ENCODE data around the gene PRAMEF12.
"Not testable (repeated sequence)": the region's sequence is repeated elsewhere in the genome, so short reads cannot be mapped to it uniquely, and the experiment has no call there.

Gene PRAMEF12

DNA sequence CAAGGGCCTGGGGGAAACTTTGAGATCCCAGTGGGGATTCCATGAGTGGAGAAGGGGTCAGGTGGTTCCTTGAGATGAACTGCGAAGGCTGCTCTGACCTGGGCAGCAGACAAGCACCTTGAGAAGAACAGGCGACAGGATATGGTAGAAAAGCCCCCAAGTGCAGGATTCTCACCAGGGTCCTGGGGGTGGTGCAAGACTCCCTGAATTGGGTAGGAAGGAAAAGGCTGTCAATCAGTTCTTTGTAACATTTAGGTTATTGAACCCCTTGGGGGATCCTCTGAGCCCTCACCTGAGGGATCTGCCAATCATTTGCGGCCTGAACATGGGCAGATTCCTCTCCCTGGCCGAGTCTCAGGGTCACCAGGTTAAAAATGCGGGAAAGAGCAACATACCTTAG is 2.4 kb upstream of the PRAMEF12 start:
- no peak for DNase-seq (ENCODE audit: low read depth)

- DNase-seq (ENCODE audit: low read depth): no peak
Observed at GRCh38 chr1:12772520-12772919, 1.0 kb upstream of the PRAMEF12 start.

GRCh38 chr1:12774801-12775345 is 1.3 kb downstream of the PRAMEF12 start:
- no peak for DNase-seq (ENCODE audit: low read depth)

DNA sequence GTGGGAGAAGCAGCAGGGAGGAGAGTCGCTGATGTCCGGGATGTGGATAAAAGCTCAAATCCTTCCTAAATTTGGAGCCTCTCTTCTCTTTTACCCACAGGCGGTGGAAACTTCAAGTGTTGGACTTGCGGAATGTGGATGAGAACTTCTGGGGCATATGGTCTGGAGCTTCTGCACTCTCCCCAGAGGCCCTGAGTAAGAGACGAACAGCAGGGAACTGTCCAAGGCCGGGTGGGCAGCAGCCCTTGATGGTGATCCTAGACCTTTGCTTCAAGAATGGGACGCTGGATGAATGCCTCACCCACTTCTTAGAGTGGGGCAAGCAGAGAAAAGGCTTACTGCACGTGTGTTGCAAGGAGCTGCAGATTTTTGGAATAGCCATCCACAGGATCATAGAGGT is 1.9 kb downstream of the PRAMEF12 start:
- DNase-seq (ENCODE audit: low read depth): no peak

GRCh38 chr1:12776801-12777557 is 3.4 kb downstream of the PRAMEF12 start:
- no peak for DNase-seq (ENCODE audit: low read depth)

DNA sequence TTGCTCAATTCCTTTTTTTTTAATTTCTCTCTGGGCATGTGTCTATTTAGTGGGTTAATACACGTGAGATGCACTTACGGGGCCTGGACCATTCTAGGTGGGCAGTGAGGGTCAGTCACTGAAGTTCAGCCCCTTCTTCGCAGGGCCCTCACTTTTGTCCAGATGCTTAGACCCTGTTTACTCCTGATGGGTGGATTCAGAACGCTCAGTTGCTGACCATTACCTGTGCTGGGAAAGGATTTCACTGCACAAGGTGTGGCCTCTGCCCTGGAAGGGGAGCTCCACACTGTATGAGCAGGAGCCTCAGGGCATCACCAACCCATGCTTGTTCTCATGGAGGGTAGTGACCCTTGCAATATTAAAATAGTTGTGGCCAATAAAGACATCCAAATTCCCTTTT is 4.5 kb downstream of the PRAMEF12 start:
- no peak for DNase-seq (ENCODE audit: low read depth)

- DNase-seq (ENCODE audit: low read depth): no peak
Observed at GRCh38 chr1:12778907-12779306, 5.4 kb downstream of the PRAMEF12 start.

DNA sequence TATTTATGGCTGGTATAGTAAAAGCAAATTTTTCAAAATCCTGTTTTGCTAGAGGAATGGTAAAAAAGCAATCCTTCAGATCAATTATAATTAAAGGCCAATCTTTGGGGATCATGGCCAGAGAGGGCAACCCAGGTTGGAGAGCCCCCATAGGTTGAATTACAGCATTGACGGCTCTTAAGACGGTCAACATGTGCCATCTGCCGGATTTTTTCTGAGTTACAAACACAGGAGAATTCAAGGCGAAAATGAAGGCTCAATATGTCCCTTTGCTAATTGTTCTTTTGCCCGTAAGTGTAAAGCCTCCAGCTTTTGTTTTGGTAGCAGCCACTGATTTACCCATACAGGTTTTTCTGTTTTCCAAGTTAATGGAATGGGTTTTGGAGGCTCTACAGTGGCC is 8.0 kb downstream of the PRAMEF12 start:
- not testable (repeated sequence) for DNase-seq (ENCODE audit: low read depth)

DNA sequence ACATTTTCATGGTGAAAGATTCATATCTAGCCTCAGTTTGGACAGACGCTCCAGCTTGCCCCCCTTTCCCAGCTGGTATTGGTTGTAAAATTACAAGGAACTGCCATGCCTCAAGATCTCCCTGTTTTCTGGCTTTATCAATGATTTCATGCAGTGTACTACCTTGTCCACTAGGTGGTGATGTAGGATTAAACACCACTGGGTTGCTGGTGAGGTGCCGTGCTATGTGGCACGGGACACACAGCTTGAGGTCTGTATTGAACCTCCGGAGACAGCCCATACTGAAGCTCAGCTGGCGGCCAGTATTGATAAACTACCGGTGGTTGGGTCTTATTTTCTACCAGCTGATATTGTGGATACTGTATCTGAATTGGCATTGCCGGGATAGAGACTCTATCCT is 10.2 kb downstream of the PRAMEF12 start:
- DNase-seq (ENCODE audit: low read depth): peak; percentile 0

GRCh38 chr1:12784729-12785128 is 11.2 kb downstream of the PRAMEF12 start:
- not testable (repeated sequence) for DNase-seq (ENCODE audit: low read depth)

DNA sequence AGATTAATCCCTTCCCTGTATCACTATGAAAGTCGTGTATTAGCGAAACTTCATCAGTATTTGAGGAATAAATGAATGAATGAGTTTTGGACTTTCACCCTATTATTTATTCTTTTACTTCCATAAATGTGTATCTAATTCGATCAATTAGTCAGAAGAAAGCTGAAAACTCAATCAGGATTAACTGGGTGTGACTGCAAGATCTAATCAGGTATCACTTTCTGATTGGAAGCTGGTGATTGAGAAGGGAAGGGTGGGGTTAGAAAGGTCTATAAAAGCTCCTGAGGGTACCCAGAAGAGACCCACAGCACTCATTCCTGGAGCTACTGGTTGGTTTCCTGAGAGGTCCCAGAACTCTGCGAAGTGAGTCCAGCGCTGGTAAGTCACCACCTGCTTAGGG is 17.6 kb downstream of the PRAMEF12 start, which contains the start of gene PRAMEF1:
Gene PRAMEF1, plus strand, starts transcription at position 301 of the 400 bp plus-strand sequence. CDS start 1,831 bp downstream, outside the sequence.
- DNase-seq (ENCODE audit: low read depth): not testable (repeated sequence)

- DNase-seq (ENCODE audit: low read depth): no peak
Observed at GRCh38 chr1:12798911-12799310, 25.4 kb downstream of the PRAMEF12 start.

- no peak for DNase-seq (ENCODE audit: low read depth)
Observed at GRCh38 chr1:12799730-12800129, 26.2 kb downstream of the PRAMEF12 start.

- DNase-seq (ENCODE audit: low read depth): no peak
Observed at GRCh38 chr1:12809933-12810332, 36.4 kb downstream of the PRAMEF12 start.

DNA sequence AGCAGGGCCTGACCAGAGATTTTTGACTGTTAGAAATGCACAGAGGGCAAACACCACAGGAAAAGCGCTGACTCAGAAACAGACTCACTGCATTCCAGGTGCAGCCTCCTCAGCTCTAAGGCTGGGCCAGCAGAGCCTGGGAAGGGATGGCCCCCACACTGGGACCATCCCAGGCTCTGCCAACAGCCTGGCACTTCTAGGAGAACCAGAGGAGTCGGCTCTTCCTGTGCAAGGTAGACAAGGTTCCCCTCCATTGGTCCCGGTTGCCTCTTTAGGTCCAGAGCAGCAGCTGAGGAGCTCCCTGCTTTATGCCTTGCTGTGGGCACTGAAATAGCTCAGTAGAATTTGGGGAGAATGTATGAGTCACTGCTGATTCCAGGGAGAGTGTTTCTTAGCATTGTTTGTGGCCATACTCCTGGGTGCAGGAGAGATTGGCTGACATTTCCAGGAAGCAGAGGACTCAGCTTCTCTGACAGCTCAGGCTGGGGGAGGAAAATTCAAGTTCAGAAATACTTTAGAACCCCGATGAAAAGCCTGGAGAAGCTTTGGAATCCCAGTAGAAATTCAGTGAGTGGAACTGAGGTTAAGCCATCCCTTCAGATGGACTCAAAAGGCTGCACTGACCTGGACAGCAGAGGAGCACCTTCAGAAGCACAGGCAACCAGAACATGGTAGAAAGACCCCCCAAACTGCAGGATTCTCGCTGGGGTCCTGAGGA is 37.3 kb downstream of the PRAMEF12 start:
- DNase-seq (ENCODE audit: low read depth): peak; percentile 21

GRCh38 chr1:12811409-12811784 is 37.9 kb downstream of the PRAMEF12 start:
- DNase-seq (ENCODE audit: low read depth): peak; percentile 3

DNA sequence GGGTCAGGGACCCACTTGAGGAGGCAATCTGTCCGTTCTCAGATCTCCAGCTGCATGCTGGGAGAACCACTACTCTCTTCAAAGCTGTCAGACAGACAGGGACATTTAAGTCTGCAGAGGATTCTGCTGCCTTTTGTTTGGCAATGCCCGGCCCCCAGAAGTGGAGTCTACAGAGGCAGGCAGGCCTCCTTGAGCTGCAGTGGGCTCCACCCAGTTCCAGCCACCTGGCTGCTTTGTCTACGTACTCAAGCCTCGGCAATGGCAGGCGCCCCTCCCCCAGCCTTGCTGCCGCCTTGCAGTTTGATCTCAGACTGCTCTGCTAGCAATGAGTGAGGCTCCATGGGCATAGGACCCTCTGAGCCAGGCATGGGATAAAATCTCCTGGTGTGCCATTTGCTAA is 45.5 kb downstream of the PRAMEF12 start:
- DNase-seq (ENCODE audit: low read depth): not testable (repeated sequence)
